Measurements from ENCODE around the gene SERPINF2.

DNA sequence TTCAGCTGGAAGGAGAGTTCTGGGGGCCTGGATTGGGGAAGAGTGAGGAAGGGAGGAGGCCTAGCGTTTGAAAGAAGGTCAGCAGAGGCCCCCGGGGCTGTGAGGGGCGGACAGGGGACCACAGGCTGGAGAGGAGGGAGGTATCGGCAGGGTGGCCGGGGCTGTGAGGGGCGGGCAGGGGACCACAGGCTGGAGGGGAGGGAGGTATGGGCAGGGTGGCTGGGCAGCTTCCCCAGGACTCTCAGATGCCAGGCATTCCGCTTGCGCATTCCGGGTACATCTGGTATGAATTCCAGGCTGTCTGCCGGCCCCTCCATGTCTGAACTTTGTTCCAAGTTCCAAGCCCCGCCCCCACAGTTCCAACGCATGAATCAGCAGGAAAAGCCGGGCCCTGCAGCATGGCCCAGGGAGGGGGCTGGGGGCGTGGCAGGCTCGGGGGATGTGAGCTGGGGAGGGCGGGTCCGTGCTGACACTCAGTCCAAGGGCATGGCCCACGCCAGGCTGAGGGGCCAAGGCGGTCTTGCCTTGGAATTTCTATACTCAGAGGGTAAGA, 28.2 kb upstream of the SERPINF2 start:
- TF ChIP-seq, protein P1, sequence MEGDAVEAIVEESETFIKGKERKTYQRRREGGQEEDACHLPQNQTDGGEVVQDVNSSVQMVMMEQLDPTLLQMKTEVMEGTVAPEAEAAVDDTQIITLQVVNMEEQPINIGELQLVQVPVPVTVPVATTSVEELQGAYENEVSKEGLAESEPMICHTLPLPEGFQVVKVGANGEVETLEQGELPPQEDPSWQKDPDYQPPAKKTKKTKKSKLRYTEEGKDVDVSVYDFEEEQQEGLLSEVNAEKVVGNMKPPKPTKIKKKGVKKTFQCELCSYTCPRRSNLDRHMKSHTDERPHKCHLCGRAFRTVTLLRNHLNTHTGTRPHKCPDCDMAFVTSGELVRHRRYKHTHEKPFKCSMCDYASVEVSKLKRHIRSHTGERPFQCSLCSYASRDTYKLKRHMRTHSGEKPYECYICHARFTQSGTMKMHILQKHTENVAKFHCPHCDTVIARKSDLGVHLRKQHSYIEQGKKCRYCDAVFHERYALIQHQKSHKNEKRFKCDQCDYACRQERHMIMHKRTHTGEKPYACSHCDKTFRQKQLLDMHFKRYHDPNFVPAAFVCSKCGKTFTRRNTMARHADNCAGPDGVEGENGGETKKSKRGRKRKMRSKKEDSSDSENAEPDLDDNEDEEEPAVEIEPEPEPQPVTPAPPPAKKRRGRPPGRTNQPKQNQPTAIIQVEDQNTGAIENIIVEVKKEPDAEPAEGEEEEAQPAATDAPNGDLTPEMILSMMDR (IDR thresholded peaks at IDR 0.05; ENCODE audit: poor library complexity, severe bottlenecking), result no peak
- TF ChIP-seq EZH2 (IDR thresholded peaks at IDR 0.05; ENCODE audit: borderline replicate concordance, insufficient read depth, low read length, poor library complexity, severe bottlenecking) (no peak), POLR2AphosphoS5 (IDR thresholded peaks at IDR 0.05) (no peak), RAD21 (conservative IDR thresholded peaks at IDR 0.05) (no peak)

All from neural cell (in vitro differentiated cells).